Measurements from ENCODE around the gene TANGO2.

TANGO2 gene

DNA sequence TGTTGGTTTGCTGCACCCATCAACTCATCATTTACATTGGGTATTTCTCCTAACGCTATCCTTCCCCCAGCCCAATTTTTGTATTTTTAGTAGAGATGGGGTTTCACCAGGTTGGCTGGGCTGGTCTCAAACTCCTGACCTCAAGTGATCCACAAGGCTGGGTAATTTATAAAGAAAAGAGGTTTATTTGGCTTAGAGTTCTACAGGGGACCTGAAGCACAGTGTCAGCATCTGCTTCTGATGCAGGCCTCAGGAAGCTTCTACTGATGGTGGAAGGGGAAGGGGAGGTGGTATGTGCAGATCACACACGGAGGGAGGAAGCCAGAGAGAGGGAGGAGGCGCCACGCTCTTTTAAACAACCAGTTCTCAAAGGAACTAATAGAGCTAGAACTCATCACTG is 25.8 kb downstream of the TANGO2 start:
- DNase-seq (ENCODE audit: low read depth) = no peak

- DNase-seq (ENCODE audit: low read depth) = no peak
Observed at GRCh38 chr22:20051927-20052308, 31.0 kb downstream of the TANGO2 start.

DNA sequence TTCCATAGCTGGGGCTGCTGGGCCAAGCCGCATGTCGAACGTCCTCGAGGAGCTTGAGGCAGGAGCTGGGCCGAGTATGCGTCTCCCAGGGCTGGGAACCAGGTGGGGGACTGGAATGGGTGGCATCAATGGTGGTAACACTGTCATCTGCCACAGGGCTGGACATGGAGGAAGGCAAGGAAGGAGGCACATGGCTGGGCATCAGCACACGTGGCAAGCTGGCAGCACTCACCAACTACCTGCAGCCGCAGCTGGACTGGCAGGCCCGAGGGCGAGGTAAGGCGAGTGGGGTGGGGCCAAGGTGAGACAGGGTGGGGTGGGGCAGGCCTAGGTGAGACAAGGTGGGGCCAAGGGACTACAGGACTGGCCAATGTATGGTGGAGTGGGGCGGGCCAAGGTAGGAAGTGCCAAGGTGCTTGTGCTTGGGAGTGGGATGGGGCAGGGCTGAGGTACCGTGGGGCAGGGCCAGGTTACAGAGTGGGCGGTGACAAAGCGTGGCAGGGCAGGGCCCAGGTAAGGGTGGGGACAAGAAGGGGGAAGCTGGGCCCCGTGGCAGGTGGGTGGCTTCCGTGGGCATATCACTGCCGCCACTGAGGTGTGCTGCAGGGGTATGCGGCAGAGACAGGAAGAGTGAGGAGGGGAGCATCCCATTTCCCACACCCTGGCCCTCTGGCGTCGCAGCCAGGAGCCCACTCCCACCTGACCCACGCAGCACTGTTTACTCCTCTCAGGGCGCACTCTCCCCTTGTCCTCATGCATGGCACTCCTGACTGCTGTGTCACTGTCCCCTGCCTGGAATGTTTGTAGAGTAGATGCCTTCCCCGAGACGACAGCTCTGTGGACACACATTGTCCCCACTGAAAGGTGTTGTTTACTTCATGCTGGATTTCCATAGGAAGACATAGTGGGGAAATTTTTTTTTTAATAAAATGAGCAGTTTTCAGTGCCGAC is 31.7 kb downstream of the TANGO2 start:
- DNase-seq (ENCODE audit: low read depth) = no peak

- DNase-seq (ENCODE audit: low read depth) = no peak
Observed at GRCh38 chr22:20053407-20054033, 32.6 kb downstream of the TANGO2 start.

GRCh38 chr22:20054034-20054427 is 33.1 kb downstream of the TANGO2 start:
- no peak for DNase-seq (ENCODE audit: low read depth)

DNA sequence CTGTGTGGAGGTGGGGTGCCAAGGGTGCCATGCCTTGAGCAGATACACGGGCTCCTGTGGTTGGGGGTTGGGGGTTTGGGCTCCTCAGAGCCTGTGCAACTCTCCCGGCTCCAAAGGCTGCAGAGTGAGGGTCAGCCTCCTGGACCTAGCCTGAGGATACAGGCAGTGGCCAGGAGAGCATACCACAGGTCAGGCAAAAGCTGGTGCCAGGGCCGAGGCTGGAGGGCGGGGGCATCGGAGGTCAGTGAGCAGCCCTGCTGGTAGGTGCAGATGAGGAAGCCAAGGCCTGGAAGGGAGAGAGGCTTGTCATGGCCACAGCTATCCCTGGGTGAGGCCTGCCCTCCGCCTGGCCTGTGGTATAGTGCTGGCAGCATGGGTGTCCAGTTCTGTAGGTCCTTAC is 33.6 kb downstream of the TANGO2 start:
- DNase-seq (ENCODE audit: low read depth) = no peak

DNA sequence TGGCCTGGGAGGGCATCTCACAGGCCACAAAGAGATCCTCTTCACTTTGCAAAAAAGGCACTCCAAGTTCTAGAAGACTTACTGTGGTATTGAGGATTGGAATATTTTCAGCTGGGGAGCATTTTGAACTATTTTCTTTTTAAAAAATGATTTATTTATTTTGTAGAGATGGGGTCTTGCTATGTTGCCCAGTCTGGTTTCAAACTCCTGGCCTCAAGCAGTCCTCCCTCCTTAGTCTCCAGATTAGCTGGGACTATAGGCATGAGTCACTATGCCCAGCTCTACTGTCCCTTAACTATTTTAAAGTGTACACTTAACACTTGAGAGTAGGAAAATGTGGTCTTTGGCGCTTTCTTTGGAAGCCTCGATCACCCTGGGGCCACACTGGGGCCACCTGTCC is 34.2 kb downstream of the TANGO2 start:
- DNase-seq (ENCODE audit: low read depth) = no peak

- no peak for DNase-seq (ENCODE audit: low read depth)
Observed at GRCh38 chr22:20055654-20056053, 34.7 kb downstream of the TANGO2 start.

- DNase-seq (ENCODE audit: low read depth) = no peak
Observed at GRCh38 chr22:20056161-20056560, 35.3 kb downstream of the TANGO2 start.

- no peak for DNase-seq (ENCODE audit: low read depth)
Observed at GRCh38 chr22:20056696-20057386, 35.9 kb downstream of the TANGO2 start.

DNA sequence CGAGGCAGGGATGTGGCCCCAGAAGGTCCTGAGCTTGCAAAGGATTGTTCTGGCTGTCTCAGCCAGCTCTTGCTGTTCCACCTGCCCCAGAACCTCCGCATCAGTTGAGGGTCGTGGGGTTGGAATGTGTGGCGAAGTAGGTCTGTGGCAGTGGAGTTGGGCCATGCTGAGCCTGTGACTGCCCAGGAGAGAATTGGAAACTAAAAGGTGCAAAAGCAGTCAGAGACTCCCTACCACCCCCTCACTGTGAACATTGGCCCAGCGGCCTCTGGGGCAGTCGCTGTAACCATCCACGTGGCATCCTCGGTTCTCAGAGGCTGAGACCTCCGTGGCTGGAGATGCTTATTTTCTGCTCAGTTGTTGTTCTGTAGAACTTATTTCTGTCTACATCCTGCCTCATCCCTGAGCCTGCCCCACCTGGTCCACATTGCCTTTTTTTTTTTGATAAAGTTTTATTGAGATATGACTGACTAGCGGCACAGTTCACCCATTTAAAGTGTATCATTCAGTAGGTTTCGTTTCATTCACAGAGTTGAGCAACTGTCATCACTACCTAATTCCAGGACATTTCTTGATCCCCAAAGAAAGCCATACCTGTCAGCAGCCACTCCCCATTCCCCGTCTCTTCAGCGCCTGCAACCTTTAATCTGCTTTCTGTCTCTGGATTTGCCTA is 36.8 kb downstream of the TANGO2 start:
- no peak for DNase-seq (ENCODE audit: low read depth)

DNA sequence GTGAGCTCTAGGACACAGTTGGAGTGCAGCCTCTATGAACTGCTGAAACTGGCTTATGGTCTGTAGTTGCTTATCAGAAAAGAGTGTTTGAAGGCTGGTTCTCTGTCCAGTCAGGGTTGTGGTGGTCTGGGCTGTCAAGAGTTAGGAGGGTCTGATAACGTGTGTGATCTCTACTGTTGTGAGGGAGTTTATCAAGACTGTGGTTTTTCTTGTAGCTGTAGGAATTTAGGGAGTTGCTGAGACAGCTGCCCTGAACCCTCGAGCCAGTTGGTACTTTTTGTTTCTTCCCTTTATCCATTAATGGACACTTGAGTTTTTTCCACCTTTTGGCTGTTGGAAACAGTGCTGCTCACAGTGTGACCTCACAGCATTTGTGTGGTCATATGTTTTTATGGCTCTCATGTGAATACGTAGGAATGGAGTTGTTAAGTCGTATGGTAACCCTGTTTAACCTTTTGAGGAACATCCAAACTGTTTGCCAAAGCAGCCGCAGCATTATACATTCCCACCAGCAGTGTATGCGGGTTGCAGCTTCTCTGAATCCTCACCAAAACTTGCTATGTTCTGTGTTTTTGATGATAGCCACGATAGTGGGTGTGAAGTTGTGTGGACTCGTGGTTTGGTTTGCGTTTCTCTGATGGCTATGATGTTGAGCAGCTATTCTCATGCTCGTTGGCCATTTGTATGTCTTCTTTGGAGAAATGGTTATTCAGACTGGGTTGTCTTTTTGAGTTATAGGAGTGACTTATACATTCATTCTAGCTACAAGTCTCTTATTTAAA is 38.3 kb downstream of the TANGO2 start:
- no peak for DNase-seq (ENCODE audit: low read depth)

DNA sequence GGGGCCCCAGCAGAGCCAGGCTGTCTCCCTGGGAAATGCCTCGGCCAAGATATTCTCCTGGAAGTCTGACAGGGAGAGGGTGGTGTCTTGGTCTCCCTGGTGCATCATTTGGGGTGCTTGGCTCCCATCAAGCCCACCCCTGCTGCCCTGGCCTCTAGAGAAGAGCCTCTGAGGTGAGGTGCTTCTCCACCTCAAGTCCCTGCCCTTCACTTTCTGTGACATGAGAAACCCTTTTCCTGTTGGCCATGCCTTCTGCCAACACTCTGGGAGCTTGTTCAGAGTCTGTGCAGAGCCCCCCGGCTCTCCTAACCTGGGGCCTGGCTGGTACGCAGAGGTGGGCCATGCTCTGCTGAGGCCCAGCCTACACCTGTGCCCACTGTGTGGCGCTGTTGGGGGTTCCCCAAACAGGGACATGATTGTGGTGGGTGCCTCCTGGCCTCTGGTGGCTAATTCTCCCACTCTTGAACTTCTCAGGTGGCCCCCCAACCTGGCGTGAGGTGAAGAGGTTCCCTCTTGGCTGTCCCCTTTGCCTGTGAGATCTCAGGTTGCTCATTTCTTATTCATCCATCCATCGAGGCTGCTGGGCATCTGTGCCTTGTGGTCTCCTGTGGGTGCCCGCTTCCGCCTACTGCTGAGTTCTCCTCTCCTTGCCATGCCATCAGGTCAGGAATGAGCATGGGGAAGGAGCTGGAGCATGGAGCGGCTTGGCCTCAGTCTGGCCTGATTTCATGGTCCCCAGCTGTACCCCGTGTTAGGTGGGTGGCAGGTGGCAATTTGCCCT is 40.0 kb downstream of the TANGO2 start:
- DNase-seq (ENCODE audit: low read depth) = no peak

DNA sequence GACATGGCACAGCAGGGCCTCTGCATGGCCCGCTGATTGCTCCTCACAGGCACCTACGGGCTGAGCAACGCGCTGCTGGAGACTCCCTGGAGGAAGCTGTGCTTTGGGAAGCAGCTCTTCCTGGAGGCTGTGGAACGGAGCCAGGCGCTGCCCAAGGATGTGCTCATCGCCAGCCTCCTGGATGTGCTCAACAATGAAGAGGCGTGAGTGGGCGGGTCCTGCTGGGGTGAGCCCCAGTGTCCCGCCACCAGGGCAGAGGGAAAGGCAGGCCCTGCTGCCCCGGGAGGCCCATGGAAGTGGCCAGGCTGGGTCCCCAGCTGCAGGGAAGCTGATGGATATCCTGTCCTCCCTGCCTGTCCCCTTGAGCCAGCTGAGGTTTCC is 40.6 kb downstream of the TANGO2 start:
- DNase-seq (ENCODE audit: low read depth) = no peak

DNA sequence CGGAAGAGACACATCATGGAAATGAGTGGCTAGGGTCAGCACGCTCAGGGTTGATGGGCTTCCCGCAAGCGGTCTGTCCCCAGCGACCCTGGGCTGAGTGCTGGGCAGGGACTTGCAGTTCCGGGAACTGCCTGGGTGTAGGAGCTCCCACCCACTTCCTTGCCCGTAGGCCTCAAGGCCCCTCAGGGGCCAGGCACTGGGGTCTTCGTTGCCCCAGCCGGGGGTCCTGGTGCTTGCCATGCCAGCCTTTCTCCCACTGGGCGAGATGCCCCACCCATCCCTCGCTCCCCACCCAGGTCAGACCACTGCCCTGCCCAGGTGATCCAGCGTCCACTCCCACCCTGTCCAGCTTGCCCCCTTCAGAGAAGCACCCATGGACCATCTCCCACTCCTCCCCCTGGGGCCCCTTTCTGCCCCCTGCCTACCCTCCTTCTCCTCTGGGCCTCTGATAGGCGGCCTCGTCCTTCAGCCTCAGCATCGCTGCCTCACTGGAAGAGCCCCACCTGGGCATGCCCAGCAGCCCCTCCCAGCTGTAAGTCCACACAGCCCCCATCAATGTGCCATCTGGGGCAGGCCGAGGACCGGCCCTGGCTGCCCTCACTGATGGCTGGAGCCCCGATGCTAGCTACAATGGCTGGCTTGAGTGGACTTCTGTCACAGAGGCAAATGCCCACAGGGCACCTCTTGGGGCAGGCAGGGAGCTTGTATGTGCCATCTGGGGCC is 41.3 kb downstream of the TANGO2 start:
- no peak for DNase-seq (ENCODE audit: low read depth)

GRCh38 chr22:20062766-20063083 is 41.8 kb downstream of the TANGO2 start:
- DNase-seq (ENCODE audit: low read depth) = no peak

- no peak for DNase-seq (ENCODE audit: low read depth)
Observed at GRCh38 chr22:20063271-20064139, 42.6 kb downstream of the TANGO2 start.

DNA sequence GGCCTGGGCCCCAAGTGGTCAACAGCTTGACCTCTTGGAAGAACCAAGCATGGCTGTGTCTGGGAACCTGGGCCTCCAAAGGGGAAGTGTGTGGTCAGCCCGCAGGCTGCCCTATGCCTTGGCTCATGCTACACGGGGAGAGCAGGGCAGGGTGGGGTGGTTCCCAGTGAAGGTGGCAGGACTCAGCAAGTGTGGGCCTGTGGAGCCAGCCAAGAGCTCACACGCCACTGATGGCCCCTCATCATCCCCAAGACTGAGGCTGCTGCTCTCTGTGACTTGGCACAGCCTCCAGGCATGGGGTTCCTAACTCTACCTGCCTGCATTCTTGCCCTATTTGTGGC is 43.2 kb downstream of the TANGO2 start:
- DNase-seq (ENCODE audit: low read depth) = no peak

GRCh38 chr22:20064545-20065262 is 43.8 kb downstream of the TANGO2 start:
- no peak for DNase-seq (ENCODE audit: low read depth)

All from stimulated activated CD8-positive, alpha-beta memory T cell treated with anti-CD3 and anti-CD28 coated beads, Interleukin-12 subunit alpha, Interleukin-12 subunit beta, amount 100 ng/mL, for 4 hours (primary cell).